ENCODE results near the gene OR8B2.
"Not testable (repeated sequence)": the region's sequence is repeated elsewhere in the genome, so short reads cannot be mapped to it uniquely, and the experiment has no call there.

OR8B2 gene, protein sequence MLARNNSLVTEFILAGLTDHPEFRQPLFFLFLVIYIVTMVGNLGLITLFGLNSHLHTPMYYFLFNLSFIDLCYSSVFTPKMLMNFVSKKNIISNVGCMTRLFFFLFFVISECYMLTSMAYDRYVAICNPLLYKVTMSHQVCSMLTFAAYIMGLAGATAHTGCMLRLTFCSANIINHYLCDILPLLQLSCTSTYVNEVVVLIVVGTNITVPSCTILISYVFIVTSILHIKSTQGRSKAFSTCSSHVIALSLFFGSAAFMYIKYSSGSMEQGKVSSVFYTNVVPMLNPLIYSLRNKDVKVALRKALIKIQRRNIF

DNA sequence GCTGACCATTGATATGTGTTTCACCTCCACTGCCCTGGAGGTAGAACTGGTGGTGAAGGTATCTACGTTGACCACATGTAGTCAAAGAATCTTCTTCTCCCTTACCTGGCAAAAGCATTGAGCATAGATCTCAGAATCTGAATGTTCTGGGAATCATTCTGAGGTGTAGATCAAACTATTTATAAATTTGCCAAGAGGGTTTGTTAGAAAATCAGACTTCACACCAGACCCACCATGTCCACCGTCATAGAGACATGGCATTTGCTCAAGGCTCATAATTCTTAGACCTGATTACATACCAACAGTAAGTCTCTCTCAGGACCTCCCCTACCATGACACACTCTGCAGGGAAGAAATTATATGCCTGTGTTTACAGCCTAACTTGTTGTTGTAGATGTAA is at the start of gene OR8B2:
TSS of gene OR8B2 (minus strand) at position 101 of the 400 bp plus-strand sequence. CDS start 1,156 bp downstream, outside the sequence.
- no peak for DNase-seq

DNA sequence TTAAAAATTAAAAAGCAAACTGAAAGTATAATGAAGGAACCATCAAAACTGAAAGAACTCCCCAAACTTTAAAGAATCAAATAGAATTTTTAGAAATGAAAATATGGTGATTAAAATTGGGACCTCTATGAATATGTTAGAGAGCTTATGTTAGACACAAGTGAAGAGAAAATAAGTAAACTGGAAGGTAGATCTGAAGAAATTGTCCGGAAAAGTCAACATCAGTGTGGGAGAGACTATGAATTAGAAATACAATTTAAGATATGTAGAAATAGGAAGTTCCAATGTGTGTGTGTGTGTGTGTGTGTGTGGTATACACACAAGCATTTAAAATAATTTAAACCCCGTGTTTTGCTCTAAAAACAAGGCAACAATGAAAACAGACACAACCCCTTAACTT is 45.3 kb upstream of the OR8B2 start:
- DNase-seq: no peak

GRCh38 chr11:124424384-124424921 is 40.2 kb upstream of the OR8B2 start, which contains the start of gene OR8B4:
Gene OR8B4 (minus strand): TSS chr11:124424871. CDS start chr11:124424871, 0 bp downstream.
- DNase-seq: no peak

- DNase-seq: no peak
These were observed 36.7 kb upstream of the OR8B2 start for GRCh38 chr11:124421043-124421442.

DNA sequence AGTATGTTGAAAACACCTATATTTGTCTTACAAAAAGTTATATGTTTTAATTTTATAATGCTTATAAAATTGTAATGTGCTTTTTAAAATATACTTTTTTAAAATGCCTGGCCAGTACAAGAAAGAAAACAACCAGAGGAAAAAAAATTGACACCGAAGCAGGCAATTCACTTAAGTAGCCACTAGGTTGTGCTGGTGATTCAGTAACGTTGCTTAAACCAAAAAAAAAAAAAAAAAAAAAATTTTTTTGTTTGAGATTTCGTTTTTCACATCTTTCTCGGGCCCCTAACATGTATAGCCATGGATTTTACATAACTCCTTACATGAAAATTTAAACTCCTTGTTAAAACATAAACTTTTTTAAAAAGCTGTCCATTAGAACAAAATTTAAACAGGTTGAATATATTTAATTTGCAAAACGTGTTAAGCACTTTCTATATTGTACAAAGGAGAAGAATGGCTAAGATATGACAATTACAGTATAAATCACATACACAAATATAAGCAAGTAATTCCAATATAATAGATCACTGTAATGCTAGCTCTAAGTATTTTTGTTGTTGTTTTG is 31.1 kb upstream of the OR8B2 start:
- DNase-seq: no peak

DNA sequence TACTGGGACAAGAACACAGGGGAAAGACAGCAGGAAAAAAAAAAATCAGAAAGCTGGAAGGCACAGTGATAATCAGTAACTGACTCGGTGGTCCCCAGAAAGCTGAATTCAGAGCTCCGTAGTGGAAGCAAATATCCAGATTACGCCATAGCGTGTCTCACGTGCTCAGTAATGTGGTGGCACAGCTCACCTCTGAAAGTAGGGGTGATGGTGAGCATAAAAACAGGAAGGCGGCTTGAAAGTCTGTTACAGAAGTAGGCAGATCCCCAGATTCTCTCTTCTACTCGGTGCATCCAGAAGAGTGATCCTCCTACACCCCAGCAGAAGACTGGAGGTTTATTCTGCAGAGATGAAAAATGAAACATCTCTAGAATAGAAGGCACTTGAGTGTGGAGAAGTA is 25.6 kb upstream of the OR8B2 start:
- no peak for DNase-seq

- no peak for DNase-seq
These were observed 21.3 kb upstream of the OR8B2 start for GRCh38 chr11:124405581-124405980.

DNA sequence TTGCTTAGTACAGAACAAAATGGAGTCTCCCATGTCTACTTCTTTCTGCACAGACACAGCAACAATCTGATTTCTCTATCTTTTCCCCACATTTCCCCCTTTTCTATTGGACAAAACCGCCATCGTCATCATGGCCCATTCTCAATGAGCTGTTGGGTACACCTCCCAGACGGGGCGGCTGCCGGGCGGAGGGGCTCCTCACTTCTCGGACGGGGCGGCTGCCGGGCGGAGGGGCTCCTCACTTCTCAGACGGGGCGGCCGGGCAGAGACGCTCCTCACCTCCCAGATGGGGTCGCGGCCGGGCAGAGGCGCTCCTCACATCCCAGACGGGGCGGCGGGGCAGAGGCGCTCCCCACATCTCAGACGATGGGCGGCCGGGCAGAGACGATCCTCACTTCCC is 18.9 kb upstream of the OR8B2 start:
- not testable (repeated sequence) for DNase-seq

GRCh38 chr11:124402326-124402922 is 18.1 kb upstream of the OR8B2 start:
- no peak for DNase-seq

DNA sequence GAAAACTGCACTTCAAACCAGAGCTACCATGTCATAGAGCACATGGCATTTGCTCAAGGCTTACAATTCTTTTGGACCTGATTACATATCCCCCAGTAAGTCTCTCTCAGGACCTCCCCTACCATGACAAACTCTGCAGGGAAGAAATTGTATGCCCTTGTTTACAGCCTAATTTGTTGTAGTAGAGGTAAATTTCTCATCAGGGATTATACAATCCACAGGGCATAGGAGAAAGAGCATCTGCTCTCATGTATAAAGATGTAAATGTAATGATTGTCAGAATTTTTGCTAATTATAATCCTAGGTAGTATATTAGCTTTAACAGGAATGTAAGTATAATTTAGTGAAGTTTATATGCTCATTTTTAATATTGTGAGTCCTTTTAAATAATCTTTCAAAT is 14.6 kb upstream of the OR8B2 start, which contains the start of gene OR8B3:
TSS of gene OR8B3 (minus strand) at position 101 of the 400 bp plus-strand sequence. CDS start 1,673 bp downstream, outside the sequence.
- DNase-seq: no peak

DNA sequence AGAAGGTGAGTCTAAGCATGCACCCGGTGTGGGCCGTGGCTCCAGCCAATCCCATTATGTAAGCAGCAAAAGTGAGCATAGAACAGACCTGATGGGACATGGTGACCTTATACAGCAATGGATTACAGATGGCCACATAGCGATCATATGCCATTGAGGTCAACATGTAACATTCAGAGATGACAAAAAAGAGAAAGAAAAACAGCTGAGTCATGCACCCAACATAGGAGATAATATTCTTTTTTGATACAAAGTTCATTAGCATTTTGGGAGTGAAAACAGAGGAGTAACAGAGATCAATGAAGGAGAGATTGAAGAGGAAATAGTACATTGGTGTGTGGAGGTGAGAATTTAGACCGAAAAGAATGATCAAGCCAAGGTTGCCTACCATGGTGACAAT is 12.5 kb upstream of the OR8B2 start:
- DNase-seq: not testable (repeated sequence)

- DNase-seq: no peak
These were observed 10.1 kb upstream of the OR8B2 start for GRCh38 chr11:124394408-124394807.

GRCh38 chr11:124382857-124383256 is 1.4 kb downstream of the OR8B2 start:
- DNase-seq: not testable (repeated sequence)

- DNase-seq: no peak
These were observed 3.7 kb downstream of the OR8B2 start for GRCh38 chr11:124380585-124380984.

GRCh38 chr11:124376280-124376679 is 8.0 kb downstream of the OR8B2 start:
- DNase-seq: no peak

- DNase-seq: no peak
These were observed 24.7 kb downstream of the OR8B2 start for GRCh38 chr11:124359566-124359965.

- no peak for DNase-seq
These were observed 37.9 kb downstream of the OR8B2 start for GRCh38 chr11:124346311-124346955.

GRCh38 chr11:124344346-124344745 is 40.0 kb downstream of the OR8B2 start:
- DNase-seq: no peak

DNA sequence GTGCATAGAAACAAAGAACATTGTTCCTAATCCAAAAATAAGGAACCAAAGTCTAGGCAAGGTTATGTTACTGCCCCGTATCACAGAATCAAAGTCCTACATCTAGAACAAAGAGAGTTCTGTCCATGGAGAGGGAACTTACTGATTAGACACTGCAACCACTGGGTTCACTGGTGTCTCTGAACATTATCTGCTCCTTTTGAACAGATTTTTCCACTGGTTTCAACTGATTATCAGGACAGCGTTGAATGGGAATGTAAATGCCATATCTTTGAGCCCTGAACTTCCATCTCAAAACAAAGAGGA is 44.2 kb downstream of the OR8B2 start:
- no peak for DNase-seq

GRCh38 chr11:124339396-124340141 is 44.7 kb downstream of the OR8B2 start:
- no peak for DNase-seq

Data from activated naive CD4-positive, alpha-beta T cell (primary cell).